Thoracic aorta (tissue), 2 donors: ENCODE data around the gene CYLD. TPM values are rescaled to one million over a fixed set of nuclear protein-coding genes. Genes with fewer than 3 reads are reported as not detected.
A peak's percentile ranks its signal among the peaks of the same experiment; 100 is the strongest.

Source experiments
- ATAC-seq: fragments of 150-250 bp; one replicate; pipeline ENCODE4 v1.8.0; 2017; ENCODE audit warnings: low read depth; ENCODE audit not compliant: insufficient number of reproducible peaks, low FRiP score
- DNase-seq: peaks from one replicate; pipeline ENCODE4 v3.0.0-alpha.2; 2020; ENCODE audit warnings: low spot score
- H3K27ac ChIP-seq, 2 donors: fragments of 200-600 bp; sonication (generic); 1 replicate in 1 of 2; 2 replicates in 1 of 2; pipeline ENCODE4 v1.5.1; 2016; ENCODE audit warnings: mild to moderate bottlenecking in 2 of 2, moderate library complexity in 2 of 2
- H3K27me3 ChIP-seq: fragments of 200-600 bp; sonication (generic); replicated peaks from 2 replicates; pipeline ENCODE4 v1.6.0; 2016; ENCODE audit warnings: mild to moderate bottlenecking; ENCODE audit not compliant: insufficient read depth
- H3K36me3 ChIP-seq: fragments of 200-600 bp; sonication (generic); one replicate; pipeline ENCODE4 v1.5.1; 2016
- H3K4me1 ChIP-seq, 2 donors: fragments of 200-600 bp; sonication (generic); 1 replicate in 1 of 2; 2 replicates in 1 of 2; pipeline versions ENCODE4 v1.5.1 to v1.6.0; 2016; ENCODE audit warnings: low read depth in 2 of 2, mild to moderate bottlenecking in 1 of 2; ENCODE audit not compliant: control insufficient read depth in 1 of 2
- H3K4me3 ChIP-seq: fragments of 200-600 bp; sonication (generic); 2 replicates; pipeline ENCODE4 v1.5.1; 2016; ENCODE audit warnings: mild to moderate bottlenecking
- H3K9me3 ChIP-seq: fragments of 200-600 bp; sonication (generic); 2 replicates; pipeline ENCODE4 v1.5.1; 2016
- CTCF ChIP-seq: fragments of 200-600 bp; sonication (generic); IDR thresholded peaks from one replicate; pipeline ENCODE4 v1.5.1; 2019; ENCODE audit warnings: antibody characterized with exemption
- total RNA-seq, 2 donors: library from RNA; depleted of rRNA; stranded (reverse); fragments of >200 nt; gene quantifications; one replicate each; pipeline versions ENCODE4 v1.1.0 to v1.2.3, GENCODE V29; 2016

Gene CYLD
- total RNA-seq, 2 donors from 2014 or later, result 53.9 to 91.9 TPM

GRCh38 chr16:50743581-50744225, 1.8 kb downstream of the CYLD start:
- Histone ChIP-seq H3K27ac (peak overlapping the region in 1 of 2 donors; percentile 47), H3K36me3 (peaks cover 4% of the 10 kb centered on the region)
- ATAC-seq, result no peak

DNA sequence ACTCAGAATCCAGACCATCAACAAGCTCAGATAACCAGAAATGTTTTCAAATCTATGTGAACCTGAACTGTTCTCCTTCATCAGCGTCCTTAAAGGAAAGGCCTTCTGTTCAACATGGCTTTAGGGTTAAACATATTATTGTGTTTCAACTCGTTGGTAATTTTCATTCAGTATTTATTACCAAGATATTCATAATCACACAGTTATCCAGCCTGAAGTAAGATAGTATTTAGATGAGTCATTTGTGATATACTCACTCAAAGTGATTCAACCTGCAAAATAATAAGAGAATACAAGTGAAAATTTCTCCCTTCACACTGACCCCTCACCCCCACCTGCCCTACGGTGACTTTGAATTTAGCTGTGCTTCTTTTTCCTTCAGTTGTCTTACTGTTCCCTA, 3.0 kb downstream of the CYLD start:
- Histone ChIP-seq H3K27me3 (no peaks in the 10 kb centered on the region), H3K4me3 (no peak overlapping the region), H3K9me3 (no peaks in the 10 kb centered on the region), H3K4me1 (peaks cover 26 to 54% of the 10 kb centered on the region in 2 donors), H3K36me3 (peaks cover 7% of the 10 kb centered on the region), H3K27ac (no peak overlapping the region)
- ATAC-seq (no peak), DNase-seq (no peak)
- TF ChIP-seq CTCF, result no peak

More at GRCh38 chr16:50743581-50744225, 1.8 kb downstream of the CYLD start:
- no peak for TF ChIP-seq CTCF
- peak overlapping the region; percentile 96 for H3K4me3 ChIP-seq
- no peak for DNase-seq
- H3K4me1 ChIP-seq, result peaks cover 22 to 47% of the 10 kb centered on the region in 2 donors
- H3K9me3 ChIP-seq, result no peaks in the 10 kb centered on the region
- no peaks in the 10 kb centered on the region for H3K27me3 ChIP-seq

GRCh38 chr16:50745940-50746339, 4.1 kb downstream of the CYLD start:
- Histone ChIP-seq H3K36me3 (peaks cover 11% of the 10 kb centered on the region), H3K9me3 (no peaks in the 10 kb centered on the region), H3K4me3 (no peak overlapping the region), H3K27me3 (no peaks in the 10 kb centered on the region), H3K4me1 (peaks cover 29 to 63% of the 10 kb centered on the region in 2 donors), H3K27ac (no peak overlapping the region)
- DNase-seq (no peak), ATAC-seq (no peak)
- TF ChIP-seq CTCF, result no peak

- H3K27ac ChIP-seq, result no peak overlapping the region
- TF ChIP-seq CTCF, result peak; percentile 24
- no peak for DNase-seq
- peaks cover 14% of the 10 kb centered on the region for H3K36me3 ChIP-seq
- no peak for ATAC-seq
- no peaks in the 10 kb centered on the region for H3K27me3 ChIP-seq
- H3K4me1 ChIP-seq, result peaks cover 26 to 62% of the 10 kb centered on the region in 2 donors
- H3K4me3 ChIP-seq, result no peak overlapping the region
- no peaks in the 10 kb centered on the region for H3K9me3 ChIP-seq
Observed at GRCh38 chr16:50747207-50747956, 5.5 kb downstream of the CYLD start.

DNA sequence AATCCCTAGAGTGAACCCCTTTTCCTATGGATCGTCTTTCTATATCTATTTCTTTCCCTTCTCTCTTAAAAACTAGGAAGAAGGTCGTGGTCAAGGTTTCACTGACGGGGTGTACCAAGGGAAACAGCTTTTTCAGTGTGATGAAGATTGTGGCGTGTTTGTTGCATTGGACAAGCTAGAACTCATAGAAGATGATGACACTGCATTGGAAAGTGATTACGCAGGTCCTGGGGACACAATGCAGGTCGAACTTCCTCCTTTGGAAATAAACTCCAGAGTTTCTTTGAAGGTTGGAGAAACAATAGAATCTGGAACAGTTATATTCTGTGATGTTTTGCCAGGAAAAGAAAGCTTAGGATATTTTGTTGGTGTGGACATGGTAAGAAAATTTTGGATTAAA, 9.6 kb downstream of the CYLD start:
- H3K4me1 ChIP-seq, result peaks cover 13 to 42% of the 10 kb centered on the region in 2 donors
- no peak overlapping the region for H3K27ac ChIP-seq
- H3K27me3 ChIP-seq, result no peaks in the 10 kb centered on the region
- ATAC-seq (no peak), DNase-seq (no peak)
- no peak for TF ChIP-seq CTCF
- H3K4me3 ChIP-seq, result no peak overlapping the region
- peaks cover 22% of the 10 kb centered on the region for H3K36me3 ChIP-seq
- H3K9me3 ChIP-seq, result no peaks in the 10 kb centered on the region
